Effector memory CD4-positive, alpha-beta T cell (primary cell): ENCODE results near the gene ARL10.

Experiments
- DNase-seq, 3 donors: peaks; one replicate each; pipeline ENCODE4 v3.0.0-alpha.2; 2020
- H3K27ac ChIP-seq: 2 replicates; pipeline ENCODE4 v1.7.0; 2013; ENCODE audit warnings: mild to moderate bottlenecking, low read length, moderate library complexity; ENCODE audit not compliant: insufficient read depth, poor library complexity, severe bottlenecking
- H3K27me3 ChIP-seq: replicated peaks from 2 replicates; pipeline ENCODE4 v1.7.0; 2013; ENCODE audit warnings: mild to moderate bottlenecking, low read length; ENCODE audit not compliant: insufficient read depth, control insufficient read depth, poor library complexity, severe bottlenecking
- H3K36me3 ChIP-seq: 2 replicates; pipeline ENCODE4 v1.7.0; 2013; ENCODE audit warnings: mild to moderate bottlenecking, low read length, moderate library complexity; ENCODE audit not compliant: control insufficient read depth, insufficient read depth
- H3K4me1 ChIP-seq: 2 replicates; pipeline ENCODE4 v1.7.0; 2013; ENCODE audit warnings: low read length, mild to moderate bottlenecking; ENCODE audit not compliant: control insufficient read depth, insufficient read depth, poor library complexity, severe bottlenecking
- H3K4me3 ChIP-seq: 2 replicates; pipeline ENCODE4 v1.7.0; 2013; ENCODE audit warnings: low read length, low read depth, mild to moderate bottlenecking; ENCODE audit not compliant: insufficient read depth, poor library complexity, severe bottlenecking
- H3K9me3 ChIP-seq: 2 replicates; pipeline ENCODE4 v1.7.0; 2013; ENCODE audit warnings: mild to moderate bottlenecking, low read length, moderate library complexity; ENCODE audit not compliant: control insufficient read depth

Gene ARL10

GRCh38 chr5:176342766-176343458 lies 22.4 kb upstream of the ARL10 start:
- no peak for DNase-seq
- H3K4me3 ChIP-seq: no peak overlapping the region
- no peak overlapping the region for H3K27ac ChIP-seq
- no peaks in the 10 kb centered on the region for H3K4me1 ChIP-seq
- H3K36me3 ChIP-seq: peaks cover 31% of the 10 kb centered on the region
- no peaks in the 10 kb centered on the region for H3K9me3 ChIP-seq
- no peaks in the 10 kb centered on the region for H3K27me3 ChIP-seq

GRCh38 chr5:176350416-176350815 lies 14.9 kb upstream of the ARL10 start:
- no peak overlapping the region for H3K27ac ChIP-seq
- DNase-seq: no peak
- no peaks in the 10 kb centered on the region for H3K4me1 ChIP-seq
- no peaks in the 10 kb centered on the region for H3K9me3 ChIP-seq
- no peak overlapping the region for H3K4me3 ChIP-seq
- peaks cover 84% of the 10 kb centered on the region for H3K36me3 ChIP-seq
- H3K27me3 ChIP-seq: no peaks in the 10 kb centered on the region

- H3K27ac ChIP-seq: no peak overlapping the region
- H3K36me3 ChIP-seq: peaks cover 79% of the 10 kb centered on the region
- no peak overlapping the region for H3K4me3 ChIP-seq
- H3K27me3 ChIP-seq: no peaks in the 10 kb centered on the region
- H3K9me3 ChIP-seq: no peaks in the 10 kb centered on the region
- H3K4me1 ChIP-seq: no peaks in the 10 kb centered on the region
- no peak for DNase-seq
These were observed 13.0 kb upstream of the ARL10 start for GRCh38 chr5:176352116-176352878.

- H3K36me3 ChIP-seq: peaks cover 77% of the 10 kb centered on the region
- H3K27ac ChIP-seq: no peak overlapping the region
- H3K4me3 ChIP-seq: no peak overlapping the region
These were observed 11.8 kb upstream of the ARL10 start for GRCh38 chr5:176353533-176353932.

GRCh38 chr5:176355400-176356178 lies 9.7 kb upstream of the ARL10 start:
- no peak overlapping the region for H3K4me3 ChIP-seq
- peaks cover 56% of the 10 kb centered on the region for H3K36me3 ChIP-seq
- no peaks in the 10 kb centered on the region for H3K4me1 ChIP-seq
- no peak overlapping the region for H3K27ac ChIP-seq
- H3K9me3 ChIP-seq: no peaks in the 10 kb centered on the region
- H3K27me3 ChIP-seq: no peaks in the 10 kb centered on the region
- DNase-seq: no peak

More at GRCh38 chr5:176353533-176353932, 11.8 kb upstream of the ARL10 start:
- Histone ChIP-seq H3K9me3 (no peaks in the 10 kb centered on the region), H3K27me3 (no peaks in the 10 kb centered on the region), H3K4me1 (no peaks in the 10 kb centered on the region)
- DNase-seq: no peak

GRCh38 chr5:176356179-176356566 lies 9.1 kb upstream of the ARL10 start:
- Histone ChIP-seq H3K9me3 (no peaks in the 10 kb centered on the region), H3K36me3 (peaks cover 52% of the 10 kb centered on the region), H3K27ac (no peak overlapping the region), H3K4me3 (no peak overlapping the region), H3K4me1 (no peaks in the 10 kb centered on the region), H3K27me3 (no peaks in the 10 kb centered on the region)
- no peak for DNase-seq

GRCh38 chr5:176359658-176360057 lies 5.6 kb upstream of the ARL10 start:
- Histone ChIP-seq H3K4me3 (no peak overlapping the region), H3K36me3 (peaks cover 25% of the 10 kb centered on the region), H3K4me1 (peaks cover 6% of the 10 kb centered on the region), H3K27me3 (no peaks in the 10 kb centered on the region), H3K27ac (no peak overlapping the region), H3K9me3 (no peaks in the 10 kb centered on the region)
- DNase-seq: no peak

- Histone ChIP-seq H3K4me1 (peaks cover 7% of the 10 kb centered on the region), H3K36me3 (peaks cover 20% of the 10 kb centered on the region)
These were observed 4.3 kb upstream of the ARL10 start for GRCh38 chr5:176360894-176361436.

GRCh38 chr5:176361437-176362232 lies 3.7 kb upstream of the ARL10 start, which contains the start of gene KIAA1191:
Gene KIAA1191 (minus strand): TSS chr5:176361764. CDS start chr5:176359508, 2,256 bp downstream.
- peak within 1 kb of the TSS; percentile 77 for H3K4me3 ChIP-seq
- DNase-seq: peak; percentile 89 to 92 (median 91)
- peak within 1 kb of the TSS; percentile 74 for H3K27ac ChIP-seq
- peaks cover 12% of the 10 kb centered on the region for H3K4me1 ChIP-seq
- H3K9me3 ChIP-seq: no peaks in the 10 kb centered on the region
- H3K27me3 ChIP-seq: no peaks in the 10 kb centered on the region
- H3K36me3 ChIP-seq: peaks cover 13% of the 10 kb centered on the region

More at GRCh38 chr5:176360894-176361436, 4.3 kb upstream of the ARL10 start:
- Histone ChIP-seq H3K27me3 (no peaks in the 10 kb centered on the region), H3K27ac (peak overlapping the region; percentile 74), H3K9me3 (no peaks in the 10 kb centered on the region), H3K4me3 (peak overlapping the region; percentile 77)
- DNase-seq: no peak
